UCSD-AML1 (cell line): ENCODE results near the gene TMEM208.

Source experiments
- DNase-seq: peaks from one replicate; lab custom pipeline; 2025; ENCODE audit not compliant: unreplicated experiment; lab: John Stamatoyannopoulos, UW

TMEM208 gene

DNA sequence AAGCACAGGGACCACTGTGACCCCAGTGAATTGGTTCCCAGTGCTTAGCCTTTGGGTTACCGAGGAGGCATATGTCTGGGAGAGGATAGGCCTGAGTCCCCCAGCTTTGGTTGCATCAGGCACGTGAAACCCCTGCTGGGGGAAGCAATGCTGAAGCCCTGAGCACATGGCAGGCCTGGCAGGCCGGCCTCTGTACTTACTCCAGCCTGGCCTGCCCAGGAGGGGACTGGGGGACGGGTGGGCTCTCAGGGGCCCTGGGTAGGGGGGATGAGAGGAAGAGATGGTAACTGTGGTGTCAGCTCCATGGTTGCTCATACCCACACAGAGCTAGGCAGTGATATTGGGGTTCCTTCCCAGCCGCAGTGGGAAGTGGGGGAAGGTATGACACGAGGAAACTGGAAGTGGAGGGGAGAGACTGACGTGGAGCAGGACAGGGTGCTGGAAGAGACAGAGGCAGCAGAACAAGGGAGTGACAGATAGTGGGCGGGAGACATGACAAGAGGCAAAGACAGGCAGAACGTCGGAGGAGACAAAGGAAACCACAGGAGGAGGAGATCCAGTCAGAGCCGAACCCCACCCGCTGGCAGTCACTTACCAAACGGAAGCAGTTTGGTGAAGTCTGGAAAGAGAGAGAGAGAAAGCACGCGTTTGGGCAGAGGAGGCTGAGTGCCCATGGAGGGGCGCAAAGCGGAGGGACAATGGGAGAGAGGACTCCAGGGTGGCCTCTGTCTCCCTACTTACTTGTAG, 9.1 kb downstream of the TMEM208 start:
- no peak for DNase-seq

DNA sequence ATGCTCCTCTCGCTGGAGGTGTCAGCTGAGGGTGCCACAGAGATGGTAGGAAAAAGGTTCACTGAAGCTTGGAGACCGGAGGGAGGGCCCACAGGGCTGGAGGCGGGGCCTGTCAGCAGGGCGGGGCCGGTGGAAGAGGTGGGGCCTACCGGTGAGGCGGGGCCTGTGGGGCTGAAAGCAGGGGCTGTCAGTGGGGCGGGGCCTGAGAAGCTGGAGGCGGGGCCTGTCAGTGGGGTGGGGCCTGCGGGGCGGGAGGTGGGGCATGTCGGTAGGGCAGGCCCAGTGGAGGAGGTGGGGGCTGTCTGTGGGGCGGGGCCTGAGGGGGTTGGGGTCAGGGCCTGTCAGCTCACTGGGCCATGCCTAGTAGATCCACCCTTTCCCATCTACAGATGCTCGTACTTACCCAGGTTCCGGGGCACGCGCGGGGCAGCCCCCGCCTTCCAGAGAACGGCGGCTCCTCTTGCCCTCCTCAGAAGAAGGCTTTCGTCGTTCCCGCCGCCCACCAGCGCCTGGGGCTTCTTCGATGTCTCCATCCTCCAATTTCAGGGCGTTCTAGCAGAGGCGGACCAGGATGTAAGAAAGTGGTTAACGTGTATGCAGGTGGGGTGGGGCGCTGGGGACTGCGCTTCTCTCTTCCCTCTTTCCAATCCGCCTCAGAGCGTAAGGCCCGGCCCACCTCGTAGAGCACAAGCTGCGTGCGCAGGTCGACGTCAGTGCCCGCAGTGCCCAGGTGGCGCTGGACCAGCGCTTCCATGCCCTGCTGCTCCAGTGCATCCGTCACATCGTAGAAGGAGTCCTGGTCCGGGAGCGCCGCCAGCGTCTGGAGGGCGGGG, 9.8 kb downstream of the TMEM208 start:
- DNase-seq, result peak; percentile 74

DNA sequence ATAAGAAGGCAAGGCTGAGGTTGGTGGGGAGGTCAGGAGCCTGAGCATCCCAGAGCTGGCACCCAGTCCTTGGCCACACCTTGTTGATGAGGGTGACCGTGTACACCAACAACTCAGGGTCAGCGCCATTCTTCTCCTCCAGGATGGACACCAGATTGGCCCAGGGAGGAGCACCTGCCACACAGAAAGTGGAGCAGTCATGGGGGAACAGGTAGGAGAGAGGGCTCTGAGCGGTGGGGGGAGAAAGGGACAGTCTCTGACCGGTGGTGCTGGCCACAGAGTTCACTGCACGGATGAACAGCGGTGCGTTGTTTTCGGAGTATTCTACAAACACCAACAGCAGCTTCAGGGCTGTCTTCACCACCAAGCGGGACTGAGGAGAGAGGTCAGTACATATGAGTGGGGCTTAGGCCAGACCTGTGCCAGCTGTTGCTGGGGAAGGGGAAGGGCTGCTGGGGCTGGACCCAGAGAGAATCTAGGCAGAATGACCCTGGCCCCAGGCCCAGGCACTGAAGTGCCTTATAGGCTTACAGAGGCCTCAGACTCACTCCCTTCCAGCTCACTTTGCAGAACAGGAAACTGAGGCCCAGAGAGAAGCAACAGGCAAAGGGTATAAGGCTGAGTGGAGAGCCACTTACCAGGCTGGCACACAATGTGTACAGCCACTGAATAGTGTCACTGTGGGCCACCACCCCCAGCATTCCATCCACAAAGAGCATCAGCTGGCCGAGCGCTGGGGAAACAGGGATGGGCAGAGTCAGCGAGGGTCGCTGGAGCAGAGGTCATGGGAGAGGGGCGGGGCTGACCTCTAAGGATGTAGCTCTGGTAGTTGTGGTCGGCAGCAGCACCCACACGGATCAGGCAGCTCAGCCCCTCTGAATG, 10.7 kb downstream of the TMEM208 start:
- no peak for DNase-seq

DNA sequence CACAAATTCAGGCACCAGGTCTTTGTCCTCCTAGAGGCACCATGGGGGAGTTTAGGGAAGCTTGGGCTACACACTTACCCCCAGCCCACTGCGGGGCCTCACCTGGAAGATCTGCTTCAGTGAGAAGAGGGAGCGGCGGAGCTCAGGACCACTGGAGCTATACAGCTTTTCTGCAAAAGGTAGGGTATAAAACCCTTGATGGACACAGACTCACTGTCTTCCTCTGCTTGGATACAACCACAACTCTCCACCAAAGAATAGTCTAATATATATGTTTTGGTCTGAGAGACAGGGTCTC, 11.3 kb downstream of the TMEM208 start:
- DNase-seq, result no peak

DNA sequence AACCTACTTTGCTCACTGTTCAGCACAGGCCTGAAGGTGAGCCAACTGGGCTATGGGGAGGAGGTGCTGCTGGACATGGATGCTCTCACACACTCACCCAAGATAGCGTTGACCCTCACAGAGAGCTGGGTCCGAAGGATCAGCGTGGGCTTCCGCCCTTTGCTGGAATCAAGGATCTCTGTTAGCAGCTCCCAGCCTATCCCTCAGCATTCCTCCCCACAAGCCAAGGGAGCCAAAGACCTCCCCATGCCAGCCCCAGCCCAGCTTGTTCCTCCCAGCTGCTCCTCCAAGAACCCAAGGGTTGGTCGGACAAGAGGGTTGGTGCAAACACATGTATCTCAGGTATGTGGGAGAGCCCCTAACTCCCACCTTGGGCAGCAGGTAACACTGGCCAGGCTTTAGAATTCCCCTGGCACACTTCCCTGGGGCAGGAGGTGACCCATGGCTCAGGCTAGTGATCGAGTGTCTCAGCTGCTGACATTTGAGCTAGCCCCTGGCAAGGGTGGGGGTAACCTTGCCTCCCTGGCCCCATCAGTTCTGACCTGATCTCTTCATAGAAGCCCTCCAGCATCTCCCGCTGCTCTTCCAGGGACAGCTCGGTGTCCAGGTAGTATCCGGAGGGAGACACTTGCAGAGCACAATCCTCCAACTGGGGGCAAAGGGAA, 12.0 kb downstream of the TMEM208 start:
- no peak for DNase-seq

DNA sequence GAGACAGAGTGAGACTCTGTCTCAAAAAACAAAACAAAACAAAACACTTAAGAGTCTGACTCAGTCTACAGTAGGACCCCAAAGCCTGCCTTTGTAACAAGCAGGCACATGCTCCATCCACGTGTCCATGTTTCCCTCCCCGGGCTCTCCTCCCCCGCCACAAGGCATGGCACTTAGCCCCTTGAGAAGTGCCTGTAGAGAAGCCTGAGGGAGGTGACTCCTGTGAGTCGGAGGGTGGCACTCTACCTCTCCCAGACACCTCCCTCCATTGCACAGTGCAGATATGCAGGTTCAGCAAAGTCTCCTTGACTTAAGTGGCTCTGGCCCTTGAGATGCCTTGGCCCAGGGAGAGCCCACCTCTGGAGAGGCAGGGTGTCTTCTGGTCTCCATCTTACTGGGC, 13.6 kb downstream of the TMEM208 start:
- DNase-seq, result no peak

DNA sequence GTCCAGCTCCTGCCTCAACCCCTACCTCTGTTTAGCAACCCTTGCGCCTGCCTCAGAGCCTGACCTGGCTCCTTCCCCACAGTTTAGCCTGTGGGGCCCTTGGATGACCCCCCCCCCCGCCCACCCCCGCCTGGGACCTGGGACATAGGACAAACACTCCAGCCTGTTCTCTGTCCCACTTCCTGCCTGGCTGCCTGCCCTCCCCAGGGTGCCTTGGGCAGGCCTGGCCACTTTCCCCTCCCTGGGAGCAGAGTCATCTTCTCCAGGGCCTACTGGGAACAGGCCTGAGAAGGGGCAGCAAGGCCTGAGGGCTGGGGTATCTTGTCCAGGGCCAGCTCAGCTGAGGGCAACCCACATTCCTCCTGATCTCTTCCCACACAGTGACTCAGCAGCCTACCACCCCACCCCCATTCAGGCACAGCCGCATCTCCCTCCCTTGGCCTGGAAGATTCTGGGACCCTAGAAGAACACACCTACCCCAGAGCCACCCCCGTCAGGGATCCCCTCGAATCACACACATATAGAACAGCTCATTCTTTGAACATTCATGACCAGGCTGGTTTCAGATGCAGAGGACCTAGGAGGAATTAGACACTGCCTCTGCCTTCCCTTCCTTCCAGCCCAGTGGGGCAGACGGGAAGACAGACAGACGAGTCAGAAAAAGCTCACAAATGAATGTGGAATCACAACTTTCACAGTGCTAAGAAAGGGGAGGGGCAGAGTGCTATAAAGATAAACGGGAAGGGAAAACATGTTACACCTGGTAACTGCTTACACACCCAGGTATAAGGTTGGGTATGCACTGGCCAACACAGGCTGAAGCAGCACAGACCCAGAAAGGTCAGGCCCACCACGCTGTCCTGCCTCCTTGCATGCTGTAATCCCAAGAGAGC, 14.3 kb downstream of the TMEM208 start:
- peak; percentile 30 for DNase-seq

DNA sequence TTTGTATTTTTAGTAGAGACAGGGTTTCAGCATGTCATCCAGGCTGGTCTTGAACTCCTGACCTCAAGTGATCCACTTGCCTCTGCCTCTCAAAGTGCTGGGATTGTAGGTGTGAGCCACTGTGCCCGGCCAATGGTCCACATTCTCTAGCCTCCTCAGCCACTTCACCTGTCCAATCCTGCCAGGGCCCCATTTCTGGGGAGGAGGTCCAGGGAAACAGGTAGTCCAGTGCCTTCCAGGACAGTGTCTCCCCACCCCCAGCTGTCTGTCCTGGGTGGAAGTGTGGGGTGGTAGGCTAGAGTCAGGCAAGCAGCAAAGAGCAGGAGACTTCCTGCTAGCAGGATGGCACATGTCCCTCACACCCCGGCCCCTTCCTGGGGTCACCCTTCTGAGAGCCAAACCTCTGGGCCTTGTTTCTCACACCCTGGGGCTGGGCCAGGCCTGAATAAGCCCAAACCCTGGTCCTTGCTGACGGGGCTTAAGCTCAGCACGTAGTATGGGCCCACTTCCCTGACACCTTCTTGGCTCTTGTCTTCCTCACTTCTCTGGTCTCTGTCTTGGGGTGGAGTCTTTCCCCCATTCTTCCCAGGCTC, 15.3 kb downstream of the TMEM208 start:
- no peak for DNase-seq

DNA sequence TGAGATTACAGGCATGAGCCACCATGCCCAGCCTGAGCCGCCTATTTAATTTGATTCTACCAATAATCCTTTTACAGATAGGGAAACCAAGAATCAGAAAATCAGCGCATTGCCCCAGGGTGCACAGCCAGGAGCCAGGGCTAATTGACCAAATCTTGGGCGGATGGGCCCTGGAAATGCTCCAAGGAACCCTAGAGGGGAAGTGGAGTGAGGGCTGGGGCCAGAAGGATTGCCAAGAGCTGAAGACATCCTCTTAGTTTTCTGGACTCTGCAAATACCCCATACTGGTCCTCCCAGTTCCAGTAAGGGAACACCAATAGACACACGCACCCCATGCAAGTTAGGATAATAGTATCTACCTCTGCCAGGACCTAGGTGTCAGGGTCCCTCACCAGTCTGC, 16.6 kb downstream of the TMEM208 start:
- no peak for DNase-seq

DNA sequence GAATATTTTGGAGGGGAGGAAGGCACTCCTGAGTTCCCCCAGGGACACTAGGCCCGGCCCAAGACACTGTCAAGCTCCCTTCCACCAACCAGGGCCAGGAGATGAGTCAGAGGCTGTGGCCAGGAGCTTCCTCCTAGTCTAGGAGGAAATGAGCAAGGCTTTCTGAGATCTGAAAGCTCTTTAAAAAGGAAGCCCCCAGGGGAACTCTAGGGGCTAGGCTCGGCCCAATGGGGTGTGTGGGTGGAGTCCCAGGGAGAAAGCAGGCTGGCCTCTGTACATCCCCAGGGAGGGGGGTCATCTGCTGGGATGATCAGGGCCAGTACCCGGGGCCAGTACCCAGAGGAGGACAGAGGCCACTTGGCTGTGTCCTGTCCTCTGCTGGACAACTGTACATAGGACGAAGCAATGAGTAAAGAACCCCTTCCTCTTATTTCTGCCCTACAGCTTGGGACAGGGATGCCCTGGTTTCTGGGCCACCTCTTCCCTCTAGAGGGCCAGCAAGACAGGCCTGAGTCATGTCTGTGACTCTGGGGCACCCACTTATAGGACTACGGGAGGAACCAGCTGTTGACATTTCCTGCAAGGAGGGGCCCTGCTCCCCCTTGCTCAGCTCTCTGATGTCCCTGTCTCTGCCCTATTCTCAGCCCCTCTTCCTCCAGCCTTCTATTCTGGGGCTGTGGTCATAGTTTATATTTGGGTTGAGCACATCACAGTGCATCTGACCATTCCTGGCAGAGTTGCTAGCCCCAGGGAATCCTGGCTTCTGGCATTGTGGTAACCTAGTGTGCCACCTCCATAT, 17.7 kb downstream of the TMEM208 start:
- DNase-seq, result peak; percentile 81

DNA sequence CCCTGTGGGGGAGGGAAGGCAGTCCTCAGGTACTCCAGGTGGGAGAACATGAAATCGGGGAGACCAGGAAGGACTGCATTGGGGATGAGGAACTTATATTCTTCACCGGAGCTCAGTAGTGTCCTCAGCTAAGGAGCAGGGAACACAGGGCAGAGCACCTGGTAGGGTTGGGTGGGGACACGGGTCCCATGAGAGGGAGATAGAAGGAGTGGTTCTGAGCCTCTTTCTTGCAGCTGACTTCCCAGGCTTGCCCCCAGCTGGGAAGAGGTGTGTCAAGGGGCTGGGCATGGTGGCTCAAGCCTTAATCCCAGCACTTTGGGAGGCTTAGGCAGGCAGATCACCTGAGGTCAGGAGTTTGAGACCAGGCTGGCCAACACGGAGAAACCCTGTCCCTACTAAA, 18.3 kb downstream of the TMEM208 start:
- no peak for DNase-seq

DNA sequence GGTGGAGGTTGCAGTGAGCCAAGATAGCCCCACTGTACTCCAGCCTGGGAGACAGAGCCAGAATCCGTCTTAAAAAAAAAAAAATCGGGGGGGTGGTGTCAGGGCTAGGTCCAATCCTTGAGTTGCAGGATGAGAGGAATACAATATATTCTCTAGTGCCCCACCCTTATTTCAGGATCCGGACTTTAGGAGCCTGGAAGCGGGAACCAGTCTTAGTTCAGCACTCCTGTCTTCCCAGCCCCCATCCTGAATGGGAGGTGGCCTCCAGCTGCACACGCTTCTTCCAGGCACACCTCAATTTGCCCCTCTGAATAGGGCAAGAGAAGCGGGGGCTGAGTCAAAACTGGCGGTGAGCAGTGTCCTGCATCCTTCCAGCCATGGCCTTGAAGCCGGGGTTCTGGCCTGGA, 18.7 kb downstream of the TMEM208 start:
- DNase-seq, result no peak

DNA sequence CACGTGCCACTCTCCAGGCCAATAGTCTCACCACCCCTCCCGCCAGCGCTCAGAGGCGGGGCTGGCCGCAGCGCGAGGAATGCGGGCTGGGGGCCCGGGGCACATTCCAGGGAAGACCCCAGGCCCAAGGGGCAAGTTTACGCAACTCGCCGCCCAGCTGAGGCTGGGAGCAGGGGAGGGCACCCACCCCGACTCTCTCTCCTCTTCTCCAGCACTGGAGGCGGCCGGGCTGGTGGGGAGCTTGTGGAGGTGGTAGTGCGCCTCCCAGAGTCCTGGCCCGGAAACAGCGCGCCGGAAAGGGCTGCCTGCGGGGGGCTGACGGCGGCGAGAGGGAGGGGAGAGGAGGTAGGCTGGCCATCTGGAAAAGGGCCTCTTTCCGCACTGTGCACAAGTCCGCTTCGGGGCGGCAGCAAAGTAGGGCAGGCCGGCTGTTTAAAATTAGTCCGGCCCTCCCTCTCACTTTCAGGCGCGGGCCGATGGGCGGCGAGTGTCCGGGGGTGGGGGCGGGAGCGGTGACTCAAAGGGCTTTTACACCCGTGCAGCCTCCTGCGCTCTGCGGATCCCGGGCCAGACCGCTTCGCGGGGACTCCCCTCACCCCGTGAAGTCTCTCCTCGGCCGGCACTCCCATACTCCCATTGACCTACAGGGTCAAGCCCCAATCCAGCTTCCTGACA, 19.3 kb downstream of the TMEM208 start:
- DNase-seq, result peak; percentile 87

DNA sequence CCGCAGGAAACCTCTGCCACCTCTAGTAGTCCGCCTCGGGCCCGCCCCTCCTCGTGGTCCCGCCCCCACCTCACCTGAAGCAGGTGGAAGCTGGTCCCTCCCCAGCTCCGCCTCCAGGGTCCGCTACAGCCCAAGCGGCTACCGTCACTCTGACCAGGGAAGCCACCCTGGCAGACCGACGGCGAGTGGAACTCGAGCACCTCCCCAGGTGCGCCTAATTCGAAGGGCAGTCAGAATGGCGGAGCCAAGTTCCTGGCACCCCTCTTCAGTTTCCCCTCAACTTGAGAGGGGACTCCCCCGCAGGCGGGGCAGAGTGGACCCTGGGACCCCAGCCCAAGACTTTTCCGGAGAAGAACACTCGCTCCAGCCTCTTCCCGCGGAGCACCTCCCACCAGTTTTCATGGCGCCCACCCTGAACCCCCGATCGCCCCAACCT, 19.8 kb downstream of the TMEM208 start:
- DNase-seq, result no peak

DNA sequence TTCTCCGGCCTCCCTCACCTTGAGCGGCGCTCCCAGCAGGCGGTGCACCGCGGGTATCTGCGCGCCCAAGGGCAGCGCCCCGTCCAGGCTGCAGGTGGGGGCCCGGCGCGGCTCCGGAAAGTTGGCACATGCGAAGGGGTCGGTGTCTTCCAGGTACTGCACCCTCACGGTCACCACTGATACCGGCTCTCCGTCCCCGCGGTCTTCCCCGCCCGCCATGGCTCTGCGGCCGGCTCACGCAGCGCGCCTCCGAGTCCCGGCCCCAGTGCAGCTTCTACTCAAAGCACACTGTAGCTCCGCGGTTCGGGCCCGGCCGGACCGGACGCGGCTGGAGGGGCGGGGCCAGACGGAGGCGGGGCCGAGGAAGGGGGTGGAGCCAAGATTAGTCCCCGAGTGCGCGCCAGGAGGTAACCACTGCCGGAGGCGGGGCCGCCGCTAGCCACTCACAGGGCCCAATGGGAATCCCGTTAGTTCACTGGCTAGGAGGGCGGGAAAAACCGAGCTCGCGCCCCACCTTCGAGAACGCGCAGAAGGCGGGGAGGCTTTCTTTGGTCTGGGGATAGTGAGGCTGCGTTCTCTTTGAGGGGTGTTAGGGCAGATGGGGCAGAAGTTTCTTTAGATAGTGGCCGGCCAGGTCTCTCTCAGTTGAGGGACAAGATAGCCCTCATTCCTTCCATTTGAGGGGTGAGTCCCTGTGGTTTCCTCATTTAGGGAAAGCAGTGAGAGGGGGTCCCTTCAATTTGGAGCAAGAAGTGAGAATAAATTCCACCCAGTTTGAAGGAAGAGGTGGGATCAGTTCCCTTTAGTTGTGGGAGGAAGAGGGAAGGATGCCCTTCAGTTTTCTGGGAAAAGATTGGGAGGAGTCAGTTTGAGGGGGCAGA, 20.5 kb downstream of the TMEM208 start, which contains the start of gene FHOD1:
Gene FHOD1, minus strand, starts transcription at position 290 of the 881 bp plus-strand sequence. Its CDS starts 71 bp downstream, at position 219.
- peak; percentile 98 for DNase-seq

DNA sequence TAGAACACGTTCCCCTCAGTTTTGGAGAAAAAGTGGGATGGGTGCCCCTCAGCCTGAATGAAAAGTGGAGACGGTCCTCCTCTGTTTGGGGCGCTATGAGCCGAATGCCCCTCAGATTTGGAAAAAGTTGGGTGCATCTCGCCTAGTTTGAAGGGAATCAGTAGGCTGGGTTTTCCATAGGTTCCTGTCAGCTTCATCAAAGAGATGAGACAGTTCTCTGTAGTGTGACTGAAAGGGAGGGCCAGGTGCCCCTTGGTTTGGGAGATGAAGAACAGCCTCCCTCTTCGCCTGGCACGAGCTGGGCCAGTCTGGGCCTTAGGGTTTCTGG, 21.1 kb downstream of the TMEM208 start:
- DNase-seq, result no peak
